Measurements from ENCODE around the gene RND3.

RND3 gene

DNA sequence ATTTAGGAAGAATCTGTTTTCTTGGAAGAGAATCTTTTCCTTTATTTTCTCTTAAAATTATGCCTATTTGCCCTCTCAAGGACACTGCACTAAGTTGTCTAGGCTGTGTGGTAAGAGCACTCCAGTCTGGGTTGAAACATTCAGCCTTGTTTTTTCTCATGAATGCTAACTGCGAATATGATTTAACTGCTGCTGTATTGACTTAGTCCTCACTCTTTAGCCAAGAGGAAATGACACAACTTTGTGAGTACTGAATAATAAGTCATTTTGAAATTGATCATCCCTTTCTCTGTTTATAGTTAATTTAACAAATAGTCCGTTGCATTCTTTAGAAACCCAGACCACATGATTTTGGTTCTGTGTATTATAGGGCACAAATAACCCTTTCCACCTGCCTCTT lies 4.5 kb upstream of the RND3 start:
- no peak for DNase-seq (ENCODE audit: low spot score)

- DNase-seq (ENCODE audit: low spot score) = no peak
Measured at GRCh38 chr2:150491430-150491829, 4.0 kb upstream of the RND3 start.

DNA sequence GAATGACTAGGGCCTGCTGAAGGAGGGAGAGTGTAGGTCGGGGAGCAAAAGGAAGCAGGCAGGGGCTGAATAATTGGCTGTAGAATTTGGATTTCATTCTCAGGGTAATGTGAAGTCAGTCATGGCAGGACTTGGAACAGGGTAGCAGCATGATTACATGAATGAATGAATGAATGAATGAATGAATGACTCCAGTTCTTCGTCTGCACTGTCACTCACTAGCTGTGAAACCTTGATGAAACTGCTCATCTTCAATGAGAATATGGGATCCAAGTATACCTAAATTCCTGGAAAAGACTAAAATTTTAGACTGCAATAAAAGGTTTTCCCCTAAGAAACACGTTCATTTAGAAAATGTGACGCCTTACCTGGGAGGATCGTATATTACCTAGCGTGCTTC lies 3.0 kb upstream of the RND3 start:
- no peak for DNase-seq (ENCODE audit: low spot score)

- peak; percentile 57 for DNase-seq (ENCODE audit: low spot score)
Measured at GRCh38 chr2:150486539-150487484, 655 bp downstream of the RND3 start.

- DNase-seq (ENCODE audit: low spot score) = peak; percentile 86
Measured at GRCh38 chr2:150485871-150486538, 1.5 kb downstream of the RND3 start.

GRCh38 chr2:150485114-150485870 lies 2.2 kb downstream of the RND3 start:
- DNase-seq (ENCODE audit: low spot score) = peak; percentile 83

GRCh38 chr2:150484461-150485021 lies 2.9 kb downstream of the RND3 start:
- DNase-seq (ENCODE audit: low spot score) = no peak

DNA sequence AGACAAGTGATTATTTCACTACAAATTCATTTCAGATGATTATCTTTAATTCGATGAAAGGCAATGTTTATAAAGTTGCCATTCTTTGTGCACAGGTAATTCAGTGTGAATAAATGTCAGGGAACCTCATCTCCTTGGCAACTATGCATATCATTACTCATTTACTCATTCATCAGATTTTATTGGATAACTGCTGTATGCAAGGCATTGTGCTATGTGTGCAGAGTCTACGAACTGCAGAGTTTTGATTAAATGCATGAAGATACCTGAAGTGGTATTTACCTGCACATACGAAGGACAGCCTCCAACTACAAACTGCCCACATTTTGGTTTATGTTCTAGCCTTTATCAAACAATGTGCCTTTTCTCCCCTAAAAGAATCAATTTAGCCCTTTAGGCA lies 3.5 kb downstream of the RND3 start:
- no peak for DNase-seq (ENCODE audit: low spot score)

DNA sequence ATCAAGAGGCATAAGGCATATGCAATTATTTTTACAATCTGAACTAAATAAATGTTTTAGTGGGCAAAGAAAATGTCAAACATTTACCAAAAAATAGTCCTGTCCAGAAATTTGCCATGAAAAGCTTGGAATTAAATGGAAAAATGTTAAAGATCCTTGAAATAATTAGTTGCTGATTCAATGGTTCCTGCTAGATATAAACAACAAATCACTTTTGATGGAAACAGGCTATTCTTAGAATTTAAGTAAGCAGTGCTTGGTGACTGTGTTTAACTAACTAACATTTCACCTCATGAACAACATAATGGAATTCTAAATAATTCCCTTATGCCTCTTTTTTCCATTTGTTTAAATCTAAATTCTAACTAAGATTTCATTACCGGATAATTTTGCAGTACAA lies 3.9 kb downstream of the RND3 start:
- no peak for DNase-seq (ENCODE audit: low spot score)

DNA sequence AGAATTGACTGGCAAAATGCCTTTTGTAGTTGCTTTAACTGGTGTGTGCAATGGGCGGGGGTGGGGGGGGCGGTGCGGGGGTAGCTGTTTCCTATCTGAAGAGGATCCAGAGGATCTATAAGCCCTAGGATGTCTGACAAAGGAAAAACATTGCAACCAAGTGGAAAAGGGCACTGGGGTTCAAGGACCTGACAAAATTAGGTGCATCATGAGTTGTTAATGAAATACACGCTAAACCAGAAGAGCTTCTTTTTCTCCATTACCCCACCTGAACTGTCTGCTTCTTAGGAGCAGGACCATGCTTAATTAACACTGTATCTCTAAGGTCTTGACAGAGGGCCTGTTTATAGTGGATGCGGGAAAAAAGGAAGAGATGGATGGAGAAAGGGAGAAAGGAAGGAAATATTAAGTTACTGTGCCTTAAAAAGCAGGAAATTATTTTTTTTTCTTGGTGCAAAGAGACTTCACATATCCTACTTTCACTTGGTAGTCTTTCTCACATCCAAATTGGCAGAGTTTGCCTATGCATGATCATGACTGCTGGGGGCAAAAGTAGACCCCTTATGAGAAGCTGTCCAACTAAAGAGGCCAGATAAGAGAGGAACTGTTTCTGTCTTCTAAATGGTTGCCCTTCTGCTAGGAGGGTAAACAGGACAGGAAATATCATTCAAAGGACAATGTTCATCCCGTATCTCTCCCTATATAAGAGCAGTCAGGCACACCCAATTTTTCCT lies 4.6 kb downstream of the RND3 start:
- no peak for DNase-seq (ENCODE audit: low spot score)

- DNase-seq (ENCODE audit: low spot score) = no peak
Measured at GRCh38 chr2:150482111-150482510, 5.4 kb downstream of the RND3 start.

DNA sequence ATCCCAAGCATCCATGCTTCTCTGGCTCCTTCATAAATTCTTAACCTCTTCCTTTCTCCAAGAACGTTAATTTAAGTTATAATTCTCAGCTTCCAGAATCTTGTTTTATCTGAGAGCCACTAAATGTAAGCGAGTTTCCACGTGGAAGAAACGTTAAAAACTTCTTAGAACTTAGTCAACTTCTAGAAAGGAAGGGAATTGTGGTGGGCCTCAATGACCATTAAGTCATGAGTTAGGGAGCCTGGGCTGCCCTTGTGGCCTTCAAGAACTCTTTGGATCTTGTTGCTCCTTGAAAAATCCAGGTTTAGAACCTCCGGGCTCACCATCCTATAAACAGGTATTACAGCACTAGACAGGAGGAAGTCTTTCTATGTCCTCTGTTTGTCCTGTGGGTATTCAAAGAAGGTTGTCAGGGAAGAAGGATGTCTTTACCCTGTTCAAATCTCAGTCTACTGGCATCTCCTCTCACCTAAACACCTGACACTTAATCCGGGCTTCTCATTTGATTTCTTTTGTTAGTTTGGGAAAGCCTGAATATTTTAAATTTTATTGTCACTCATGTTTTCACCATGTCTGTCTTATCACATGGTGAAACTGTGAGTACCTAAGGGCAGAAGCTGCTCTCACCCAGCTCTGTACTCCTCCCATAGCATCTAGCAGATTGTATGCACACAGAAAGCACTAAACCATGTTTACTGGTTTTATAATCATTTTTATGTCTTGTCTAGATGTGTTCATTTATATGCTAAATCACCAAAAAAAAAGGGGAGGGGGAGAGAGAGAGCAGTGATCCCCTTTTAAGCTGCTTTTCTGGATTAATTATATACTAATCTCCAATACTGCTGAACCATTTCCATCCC lies 6.3 kb downstream of the RND3 start:
- no peak for DNase-seq (ENCODE audit: low spot score)

GRCh38 chr2:150480241-150480640 lies 7.2 kb downstream of the RND3 start:
- DNase-seq (ENCODE audit: low spot score) = no peak

DNA sequence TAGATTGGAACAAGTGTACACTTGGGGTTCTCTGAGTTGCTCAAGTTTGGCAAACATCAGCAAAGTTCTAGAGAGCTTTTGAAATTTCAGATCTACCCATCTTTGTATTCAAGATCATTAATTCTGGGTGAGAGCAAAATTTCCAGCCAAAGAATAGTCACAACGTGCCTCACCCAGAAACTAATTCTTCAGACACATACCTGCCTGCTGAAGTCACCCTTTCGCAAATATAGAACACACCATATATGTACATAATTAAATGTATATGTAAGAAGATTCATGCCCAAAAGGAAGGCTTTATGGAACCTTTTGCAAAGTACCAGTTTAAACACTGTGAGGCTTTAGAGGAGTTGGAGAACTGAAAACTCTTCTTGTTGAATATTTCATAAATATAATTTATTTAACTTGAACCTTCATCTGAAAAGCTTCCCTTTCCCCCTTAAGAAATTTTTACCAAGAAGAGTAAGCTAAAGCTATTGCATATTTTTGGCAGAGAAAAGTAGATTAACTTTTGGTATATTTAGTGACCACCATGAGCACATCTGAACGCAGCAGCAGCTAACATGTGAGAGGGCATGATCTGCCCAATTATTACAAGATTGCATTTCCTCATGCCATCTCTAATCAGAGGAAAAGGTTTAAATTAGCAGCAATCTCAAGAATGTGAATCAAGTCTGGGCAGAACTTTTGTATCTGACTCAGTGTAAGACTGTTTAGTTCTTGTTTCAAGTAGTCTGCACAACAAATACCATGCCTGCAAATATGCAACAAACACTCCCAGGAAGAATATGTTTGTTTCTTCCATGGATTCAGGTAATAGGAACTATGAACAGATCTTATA lies 8.2 kb downstream of the RND3 start:
- peak; percentile 52 for DNase-seq (ENCODE audit: low spot score)

GRCh38 chr2:150478200-150478974 lies 9.1 kb downstream of the RND3 start:
- DNase-seq (ENCODE audit: low spot score) = no peak

DNA sequence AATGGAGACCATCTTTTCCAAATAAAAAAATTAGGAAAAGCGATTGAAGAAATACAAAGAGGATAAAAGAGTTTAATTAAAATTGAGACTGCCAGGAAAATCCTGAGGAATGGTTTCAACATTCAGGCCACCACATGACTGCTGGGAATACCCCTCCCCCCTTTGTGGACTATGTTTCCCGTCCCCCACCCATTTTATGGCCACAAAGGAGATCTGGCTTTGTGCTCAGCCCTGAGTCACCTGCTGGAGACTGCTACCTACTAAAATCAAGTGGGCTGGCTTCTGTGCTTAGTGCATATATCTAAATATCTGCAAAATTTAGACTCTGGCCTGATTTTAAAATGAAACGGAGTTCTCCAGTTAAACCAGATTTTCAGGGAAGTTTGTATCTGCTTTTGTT lies 10.1 kb downstream of the RND3 start:
- peak; percentile 23 for DNase-seq (ENCODE audit: low spot score)

- no peak for DNase-seq (ENCODE audit: low spot score)
Measured at GRCh38 chr2:150476809-150477302, 10.6 kb downstream of the RND3 start.

DNA sequence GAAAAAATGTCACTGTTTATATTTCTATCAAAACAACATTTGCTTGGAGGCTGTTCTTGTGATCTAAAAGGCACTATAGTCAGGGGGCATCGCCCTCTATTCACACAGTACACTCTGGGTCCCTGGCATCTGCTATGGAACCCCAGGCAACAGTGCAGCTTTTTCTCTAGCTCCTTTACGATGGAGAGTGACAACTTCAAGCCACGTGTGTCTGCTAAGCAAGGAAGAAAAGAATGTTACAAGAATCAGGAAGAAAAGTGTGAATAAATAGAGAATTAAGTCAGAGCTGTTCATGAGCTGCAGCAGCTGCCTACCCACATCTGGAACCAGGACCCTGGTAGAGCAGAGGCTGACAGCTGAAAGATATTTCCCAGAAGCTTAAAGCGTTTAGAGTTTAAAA lies 11.2 kb downstream of the RND3 start:
- DNase-seq (ENCODE audit: low spot score) = no peak

Data from SW480 (cell line).